ENCODE results near the gene ABCG8. TPM values are rescaled to one million over a fixed set of nuclear protein-coding genes. Genes with fewer than 3 reads are reported as not detected.

Gene ABCG8
- polyA plus RNA-seq, 1 experiment = not detected

DNA sequence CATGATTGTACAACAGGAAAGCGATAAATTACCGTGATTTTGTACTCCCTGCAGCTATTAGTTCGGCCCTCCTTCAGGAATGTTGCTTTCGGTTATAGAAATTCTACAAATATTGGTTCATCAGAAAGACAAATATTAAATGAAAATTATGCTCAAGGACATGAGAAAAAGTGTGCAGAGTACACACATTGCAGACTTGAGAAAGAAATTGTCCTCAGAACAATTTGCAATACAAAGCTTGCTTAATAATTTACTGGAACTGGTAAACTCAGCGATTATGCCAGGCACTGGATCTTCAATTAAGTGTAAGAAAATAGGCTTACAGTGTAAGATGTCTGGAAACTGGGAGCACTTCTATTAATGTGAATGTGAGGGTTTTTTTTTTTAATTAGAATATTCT lies 45.9 kb downstream of the ABCG8 start:
- Histone ChIP-seq H3K27me3 (ENCODE audit: control insufficient read depth, insufficient read depth, low read length) (no peaks in the 10 kb centered on the region), H3K27ac (ENCODE audit: low read depth, low read length) (no peak overlapping the region), H3K9me3 (ENCODE audit: control insufficient read depth, insufficient read depth, low read length) (no peaks in the 10 kb centered on the region), H3K4me3 (ENCODE audit: low read depth, low read length) (no peak overlapping the region)
- CTCF ChIA-PET = interaction anchor here (0.9 kb wide), 1 partner anchor 56 kb away, joined by 3 read pairs; no protein-coding TSS in a partner anchor
- TF ChIP-seq, protein P1, sequence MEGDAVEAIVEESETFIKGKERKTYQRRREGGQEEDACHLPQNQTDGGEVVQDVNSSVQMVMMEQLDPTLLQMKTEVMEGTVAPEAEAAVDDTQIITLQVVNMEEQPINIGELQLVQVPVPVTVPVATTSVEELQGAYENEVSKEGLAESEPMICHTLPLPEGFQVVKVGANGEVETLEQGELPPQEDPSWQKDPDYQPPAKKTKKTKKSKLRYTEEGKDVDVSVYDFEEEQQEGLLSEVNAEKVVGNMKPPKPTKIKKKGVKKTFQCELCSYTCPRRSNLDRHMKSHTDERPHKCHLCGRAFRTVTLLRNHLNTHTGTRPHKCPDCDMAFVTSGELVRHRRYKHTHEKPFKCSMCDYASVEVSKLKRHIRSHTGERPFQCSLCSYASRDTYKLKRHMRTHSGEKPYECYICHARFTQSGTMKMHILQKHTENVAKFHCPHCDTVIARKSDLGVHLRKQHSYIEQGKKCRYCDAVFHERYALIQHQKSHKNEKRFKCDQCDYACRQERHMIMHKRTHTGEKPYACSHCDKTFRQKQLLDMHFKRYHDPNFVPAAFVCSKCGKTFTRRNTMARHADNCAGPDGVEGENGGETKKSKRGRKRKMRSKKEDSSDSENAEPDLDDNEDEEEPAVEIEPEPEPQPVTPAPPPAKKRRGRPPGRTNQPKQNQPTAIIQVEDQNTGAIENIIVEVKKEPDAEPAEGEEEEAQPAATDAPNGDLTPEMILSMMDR (IDR thresholded peaks at IDR 0.05; ENCODE audit: low read depth, low read length) = no peak
- POLR2A ChIA-PET = no interaction called here
- no peak for DNase-seq (ENCODE audit: low read depth, low spot score)

DNA sequence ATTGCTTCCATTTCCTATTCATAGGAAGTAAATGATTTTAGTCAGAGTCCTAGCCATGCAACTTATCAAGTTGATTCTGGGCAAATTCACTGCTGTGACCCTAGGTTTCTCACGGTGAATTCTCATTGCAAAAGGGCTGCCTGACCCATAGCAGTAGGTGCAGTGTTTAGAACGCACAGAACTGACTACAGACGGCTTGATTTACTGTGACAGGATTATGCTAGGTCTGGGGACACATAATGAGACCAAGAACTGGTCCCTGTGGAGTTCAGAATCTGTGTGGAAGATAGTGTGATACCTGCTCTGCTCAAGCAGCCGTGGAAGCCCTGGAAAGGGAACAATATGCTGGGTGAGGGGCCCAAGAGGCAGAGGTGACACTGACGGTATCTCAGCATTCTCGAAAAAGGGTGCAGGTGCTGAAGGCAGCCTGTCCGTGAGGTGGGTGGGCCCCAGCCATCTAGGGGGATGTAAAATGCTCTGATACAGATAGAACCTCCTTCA lies 46.4 kb downstream of the ABCG8 start:
- no peaks in the 10 kb centered on the region for H3K27me3 ChIP-seq (ENCODE audit: control insufficient read depth, insufficient read depth, low read length)
- POLR2A ChIA-PET = no interaction called here
- no peaks in the 10 kb centered on the region for H3K9me3 ChIP-seq (ENCODE audit: control insufficient read depth, insufficient read depth, low read length)
- CTCF ChIA-PET = no interaction called here
- no peak overlapping the region for H3K27ac ChIP-seq (ENCODE audit: low read depth, low read length)
- H3K4me3 ChIP-seq (ENCODE audit: low read depth, low read length) = no peak overlapping the region
- DNase-seq (ENCODE audit: low read depth, low spot score) = no peak
- TF ChIP-seq, protein P1 (IDR thresholded peaks at IDR 0.05; ENCODE audit: low read depth, low read length) = no peak

DNA sequence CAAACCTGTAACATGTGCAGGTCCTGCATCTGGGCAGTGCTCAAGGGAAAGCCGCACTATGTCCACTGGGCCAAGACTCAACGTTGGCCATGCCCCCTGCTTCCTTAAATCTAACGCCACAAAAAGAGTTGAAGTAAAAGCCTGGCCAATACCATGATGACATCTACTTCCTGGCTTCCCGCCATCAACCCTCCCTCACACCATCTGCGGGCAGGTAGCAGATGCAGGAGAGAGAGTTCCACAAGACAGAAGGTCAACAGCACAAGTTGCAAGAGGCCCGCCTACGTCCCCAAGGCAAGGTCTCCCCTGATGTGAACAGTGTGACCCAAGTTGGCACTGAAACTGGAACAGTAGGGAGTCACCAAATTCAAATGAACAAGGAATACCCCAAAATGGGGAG lies 48.4 kb downstream of the ABCG8 start:
- TF ChIP-seq, protein P1 (IDR thresholded peaks at IDR 0.05; ENCODE audit: low read depth, low read length) = no peak
- H3K27ac ChIP-seq (ENCODE audit: low read depth, low read length) = no peak overlapping the region
- ChIA-PET CTCF (no interaction called here), POLR2A (no interaction called here)
- no peaks in the 10 kb centered on the region for H3K9me3 ChIP-seq (ENCODE audit: control insufficient read depth, insufficient read depth, low read length)
- H3K27me3 ChIP-seq (ENCODE audit: control insufficient read depth, insufficient read depth, low read length) = no peaks in the 10 kb centered on the region
- DNase-seq (ENCODE audit: low read depth, low spot score) = no peak
- H3K4me3 ChIP-seq (ENCODE audit: low read depth, low read length) = no peak overlapping the region

DNA sequence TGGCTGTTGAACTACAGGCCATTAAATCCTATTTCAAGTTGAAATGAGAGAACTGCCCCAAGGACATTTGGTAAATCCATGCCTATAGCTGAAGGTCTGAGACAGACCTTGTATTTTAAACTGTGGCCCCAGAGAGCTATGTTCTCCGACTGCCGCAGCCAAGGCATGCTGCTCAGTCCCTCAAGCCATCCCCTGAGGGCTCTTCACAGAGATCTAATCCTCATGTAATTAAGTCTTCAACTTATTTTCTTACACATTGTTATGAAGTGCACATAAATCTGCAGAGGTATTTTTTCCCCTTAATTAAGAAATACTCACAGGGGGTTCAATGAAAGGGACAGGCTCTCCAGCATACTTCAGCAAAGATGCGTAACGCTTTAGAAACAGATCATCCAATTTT lies 50.6 kb downstream of the ABCG8 start:
- no peak for DNase-seq (ENCODE audit: low read depth, low spot score)
- Histone ChIP-seq H3K9me3 (ENCODE audit: control insufficient read depth, insufficient read depth, low read length) (no peaks in the 10 kb centered on the region), H3K27ac (ENCODE audit: low read depth, low read length) (no peak overlapping the region), H3K4me3 (ENCODE audit: low read depth, low read length) (no peak overlapping the region), H3K27me3 (ENCODE audit: control insufficient read depth, insufficient read depth, low read length) (no peaks in the 10 kb centered on the region)
- ChIA-PET POLR2A (no interaction called here), CTCF (interaction anchor here (1.7 kb wide), 1 partner anchor 11 kb away, joined by 4 read pairs; no protein-coding TSS in a partner anchor)
- TF ChIP-seq, protein P1 (IDR thresholded peaks at IDR 0.05; ENCODE audit: low read depth, low read length) = no peak

DNA sequence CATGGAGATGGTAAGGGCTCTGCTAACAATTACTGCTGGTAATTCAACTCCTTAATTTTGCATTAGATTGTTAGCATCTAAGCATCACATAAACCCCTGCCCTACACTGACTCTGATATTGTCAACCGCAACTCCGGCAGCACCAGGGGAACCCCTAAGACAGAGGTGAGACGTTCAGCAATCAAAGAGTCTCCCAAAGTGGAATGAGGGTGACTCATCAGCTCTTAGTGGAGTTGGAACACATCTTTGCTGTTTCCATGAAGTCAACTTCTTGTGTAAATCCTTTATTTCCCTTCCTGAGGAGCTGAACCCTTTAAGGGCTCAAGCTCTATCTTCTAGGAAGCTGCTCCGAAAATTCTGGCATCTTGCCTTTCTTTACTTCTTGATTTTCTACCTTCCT lies 52.1 kb downstream of the ABCG8 start:
- ChIA-PET CTCF (interaction anchor here (1.0 kb wide), 1 partner anchor 13 kb away, joined by 3 read pairs; no protein-coding TSS in a partner anchor), POLR2A (no interaction called here)
- Histone ChIP-seq H3K27ac (ENCODE audit: low read depth, low read length) (no peak overlapping the region), H3K4me3 (ENCODE audit: low read depth, low read length) (no peak overlapping the region), H3K27me3 (ENCODE audit: control insufficient read depth, insufficient read depth, low read length) (no peaks in the 10 kb centered on the region), H3K9me3 (ENCODE audit: control insufficient read depth, insufficient read depth, low read length) (no peaks in the 10 kb centered on the region)
- no peak for DNase-seq (ENCODE audit: low read depth, low spot score)
- TF ChIP-seq, protein P1 (IDR thresholded peaks at IDR 0.05; ENCODE audit: low read depth, low read length) = no peak
